Measurements from ENCODE around the gene TRPM7.

Gene TRPM7

GRCh38 chr15:50546566-50546965 is 140.0 kb downstream of the TRPM7 start, which contains the start of gene USP50:
TSS of gene USP50 (minus strand) at chr15:50546666. CDS start at chr15:50546525, 141 bp downstream.
- no peak within 1 kb of the TSS for H3K4me3 ChIP-seq (ENCODE audit: low read length)
- TF ChIP-seq CTCF (conservative IDR thresholded peaks at IDR 0.05; ENCODE audit: low read length): no peak
- DNase-seq (ENCODE audit: low read depth): no peak

GRCh38 chr15:50544368-50544767 is 142.2 kb downstream of the TRPM7 start:
- no peak for TF ChIP-seq CTCF (conservative IDR thresholded peaks at IDR 0.05; ENCODE audit: low read length)
- no peak for DNase-seq (ENCODE audit: low read depth)
- H3K4me3 ChIP-seq (ENCODE audit: low read length): no peak overlapping the region

- DNase-seq (ENCODE audit: low read depth): peak; percentile 93
- no peak for TF ChIP-seq CTCF (conservative IDR thresholded peaks at IDR 0.05; ENCODE audit: low read length)
- no peak overlapping the region for H3K4me3 ChIP-seq (ENCODE audit: low read length)
Observed at GRCh38 chr15:50543556-50543955, 143.0 kb downstream of the TRPM7 start.

- peak; percentile 74 for DNase-seq (ENCODE audit: low read depth)
- no peak for TF ChIP-seq CTCF (conservative IDR thresholded peaks at IDR 0.05; ENCODE audit: low read length)
- no peak overlapping the region for H3K4me3 ChIP-seq (ENCODE audit: low read length)
Observed at GRCh38 chr15:50542887-50543210, 143.7 kb downstream of the TRPM7 start.

DNA sequence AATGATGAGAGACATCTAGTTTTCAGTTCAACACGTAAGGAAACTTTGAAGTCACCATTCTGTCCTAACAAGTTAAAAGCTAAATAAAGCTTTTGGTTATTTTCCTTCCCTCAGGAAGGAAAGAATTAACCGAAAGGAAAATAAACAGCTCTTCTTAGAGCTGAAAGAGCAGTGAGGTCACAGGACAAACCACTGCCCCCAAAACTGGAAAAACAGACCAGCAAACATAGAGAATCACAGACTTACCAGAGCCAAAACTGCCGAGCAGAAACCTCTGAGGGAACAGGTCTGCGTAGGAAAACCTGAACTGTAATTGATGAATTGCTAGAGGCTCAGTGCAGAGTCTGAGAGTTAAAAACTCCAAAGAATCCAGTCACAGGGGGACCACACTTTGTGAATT is 154.8 kb downstream of the TRPM7 start:
- TF ChIP-seq CTCF (conservative IDR thresholded peaks at IDR 0.05; ENCODE audit: low read length): no peak
- DNase-seq (ENCODE audit: low read depth): no peak

GRCh38 chr15:50531163-50531562 is 155.4 kb downstream of the TRPM7 start:
- TF ChIP-seq CTCF (conservative IDR thresholded peaks at IDR 0.05; ENCODE audit: low read length): no peak
- no peak for DNase-seq (ENCODE audit: low read depth)
- no peak overlapping the region for H3K4me3 ChIP-seq (ENCODE audit: low read length)

More for the DNA sequence above, 154.8 kb downstream of the TRPM7 start:
- no peak overlapping the region for H3K4me3 ChIP-seq (ENCODE audit: low read length)

- peak; percentile 82 for DNase-seq (ENCODE audit: low read depth)
- TF ChIP-seq CTCF (conservative IDR thresholded peaks at IDR 0.05; ENCODE audit: low read length): no peak
- H3K4me3 ChIP-seq (ENCODE audit: low read length): no peak overlapping the region
Observed at GRCh38 chr15:50523851-50524251, 162.7 kb downstream of the TRPM7 start.

All from AG10803 (cell line).